ENCODE results near the gene KCNK10.

Gene KCNK10

DNA sequence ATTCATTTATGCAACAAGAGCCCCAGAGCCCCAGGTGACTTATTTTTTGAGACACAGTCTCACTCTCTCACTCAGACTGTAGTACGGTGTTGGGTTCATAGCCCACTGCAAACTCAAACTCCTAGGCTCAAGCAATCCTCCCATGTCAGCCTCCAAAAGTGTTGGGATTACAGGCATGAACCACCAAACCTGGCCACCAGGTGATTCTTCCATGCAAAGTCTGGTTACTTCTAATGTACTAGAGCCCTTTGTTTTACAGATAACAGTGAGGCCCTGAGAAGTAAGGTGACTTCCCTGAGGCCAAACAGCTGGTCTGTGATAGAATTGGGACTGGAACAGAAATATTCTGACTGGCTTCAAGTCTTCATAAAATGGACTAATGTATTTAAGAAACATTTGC lies 10.0 kb upstream of the KCNK10 start:
- TF ChIP-seq, protein P1, sequence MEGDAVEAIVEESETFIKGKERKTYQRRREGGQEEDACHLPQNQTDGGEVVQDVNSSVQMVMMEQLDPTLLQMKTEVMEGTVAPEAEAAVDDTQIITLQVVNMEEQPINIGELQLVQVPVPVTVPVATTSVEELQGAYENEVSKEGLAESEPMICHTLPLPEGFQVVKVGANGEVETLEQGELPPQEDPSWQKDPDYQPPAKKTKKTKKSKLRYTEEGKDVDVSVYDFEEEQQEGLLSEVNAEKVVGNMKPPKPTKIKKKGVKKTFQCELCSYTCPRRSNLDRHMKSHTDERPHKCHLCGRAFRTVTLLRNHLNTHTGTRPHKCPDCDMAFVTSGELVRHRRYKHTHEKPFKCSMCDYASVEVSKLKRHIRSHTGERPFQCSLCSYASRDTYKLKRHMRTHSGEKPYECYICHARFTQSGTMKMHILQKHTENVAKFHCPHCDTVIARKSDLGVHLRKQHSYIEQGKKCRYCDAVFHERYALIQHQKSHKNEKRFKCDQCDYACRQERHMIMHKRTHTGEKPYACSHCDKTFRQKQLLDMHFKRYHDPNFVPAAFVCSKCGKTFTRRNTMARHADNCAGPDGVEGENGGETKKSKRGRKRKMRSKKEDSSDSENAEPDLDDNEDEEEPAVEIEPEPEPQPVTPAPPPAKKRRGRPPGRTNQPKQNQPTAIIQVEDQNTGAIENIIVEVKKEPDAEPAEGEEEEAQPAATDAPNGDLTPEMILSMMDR (IDR thresholded peaks at IDR 0.05; ENCODE audit: control insufficient read depth, insufficient read depth, low read depth, low read length, missing control alignments): no peak
- DNase-seq (ENCODE audit: low read depth): no peak
- H3K4me3 ChIP-seq (ENCODE audit: control insufficient read depth, low read depth, low read length): no peak overlapping the region

DNA sequence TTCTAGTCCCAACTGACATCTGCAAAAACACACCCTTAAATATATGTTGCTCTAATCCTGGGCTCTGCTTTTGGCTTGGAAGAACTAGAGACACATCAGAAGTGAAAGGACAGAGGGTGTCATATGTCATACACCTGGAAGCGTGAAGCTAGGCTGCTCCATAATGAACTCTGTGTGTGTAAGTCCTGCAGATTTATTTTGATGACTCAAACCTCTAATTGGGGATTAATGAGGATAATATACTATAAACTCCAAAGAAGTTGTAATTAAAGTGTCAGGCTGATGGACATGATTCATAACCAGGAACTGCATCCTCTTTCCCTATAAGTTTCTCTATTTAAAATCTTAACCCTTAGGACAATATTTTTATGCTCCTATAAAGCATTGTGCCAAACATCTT lies 4.4 kb upstream of the KCNK10 start:
- TF ChIP-seq, protein P1 (IDR thresholded peaks at IDR 0.05; ENCODE audit: control insufficient read depth, insufficient read depth, low read depth, low read length, missing control alignments): no peak
- H3K4me3 ChIP-seq (ENCODE audit: control insufficient read depth, low read depth, low read length): no peak overlapping the region
- no peak for DNase-seq (ENCODE audit: low read depth)

DNA sequence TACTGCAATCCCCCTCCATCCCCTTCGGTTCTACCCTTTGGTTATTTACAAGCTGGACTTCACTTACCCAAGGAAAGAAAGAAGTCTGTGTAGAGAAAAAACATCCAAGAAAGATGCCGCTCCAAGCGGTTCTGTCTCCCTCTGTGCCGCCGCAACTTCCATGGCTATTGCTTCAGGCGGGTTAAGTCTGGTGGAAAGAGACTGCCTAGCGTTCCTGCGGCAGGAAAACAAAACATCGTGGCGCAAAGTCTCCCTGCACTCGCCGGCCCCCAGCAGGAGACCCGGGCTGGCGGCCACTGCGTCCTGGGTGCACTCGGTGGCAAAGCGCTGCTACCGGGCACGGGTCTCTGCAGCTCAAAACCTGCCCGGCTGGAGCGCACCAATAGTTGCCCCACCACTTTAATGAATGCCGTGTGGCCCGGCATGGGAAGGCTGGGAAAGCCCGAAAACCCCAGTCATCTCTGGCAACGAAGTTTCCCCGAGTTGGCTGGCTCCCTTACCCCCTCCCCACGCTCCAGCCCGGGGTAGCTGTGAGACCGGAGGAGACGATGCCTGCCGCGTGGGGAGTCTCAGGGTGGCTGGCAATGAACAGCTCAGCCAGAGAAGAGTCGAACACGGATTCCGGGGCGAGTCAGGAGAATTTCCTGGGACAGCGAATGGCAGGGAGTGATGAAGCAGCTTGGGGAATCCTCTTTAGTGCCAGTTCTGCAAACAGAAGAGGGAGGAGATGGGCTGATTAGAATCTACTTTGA lies 3.5 kb upstream of the KCNK10 start:
- DNase-seq (ENCODE audit: low read depth): no peak
- TF ChIP-seq, protein P1 (IDR thresholded peaks at IDR 0.05; ENCODE audit: control insufficient read depth, insufficient read depth, low read depth, low read length, missing control alignments): no peak
- H3K4me3 ChIP-seq (ENCODE audit: control insufficient read depth, low read depth, low read length): no peak overlapping the region; the same call in 1 of the 2 replicates

DNA sequence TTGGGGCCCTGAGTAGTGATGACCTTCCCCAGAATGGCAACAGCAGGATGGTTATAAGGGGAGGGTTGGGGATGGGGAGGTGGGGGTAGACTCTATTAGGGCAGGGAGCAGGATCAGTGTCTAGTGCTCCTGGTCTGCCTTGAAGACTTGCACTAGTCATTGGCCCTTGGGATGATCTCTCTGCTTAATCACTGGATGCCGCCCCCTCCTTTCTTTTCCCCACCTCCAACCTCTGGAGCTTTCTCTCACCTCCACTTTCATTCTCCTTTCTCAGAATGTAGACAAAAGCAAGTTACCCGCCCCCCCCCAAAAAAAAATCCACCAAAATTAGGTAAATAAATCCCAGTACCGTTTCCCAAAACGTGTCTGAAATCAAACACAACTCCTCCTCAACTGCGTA lies 2.8 kb upstream of the KCNK10 start:
- no peak for DNase-seq (ENCODE audit: low read depth)
- no peak overlapping the region for H3K4me3 ChIP-seq (ENCODE audit: control insufficient read depth, low read depth, low read length)
- TF ChIP-seq, protein P1 (IDR thresholded peaks at IDR 0.05; ENCODE audit: control insufficient read depth, insufficient read depth, low read depth, low read length, missing control alignments): no peak

DNA sequence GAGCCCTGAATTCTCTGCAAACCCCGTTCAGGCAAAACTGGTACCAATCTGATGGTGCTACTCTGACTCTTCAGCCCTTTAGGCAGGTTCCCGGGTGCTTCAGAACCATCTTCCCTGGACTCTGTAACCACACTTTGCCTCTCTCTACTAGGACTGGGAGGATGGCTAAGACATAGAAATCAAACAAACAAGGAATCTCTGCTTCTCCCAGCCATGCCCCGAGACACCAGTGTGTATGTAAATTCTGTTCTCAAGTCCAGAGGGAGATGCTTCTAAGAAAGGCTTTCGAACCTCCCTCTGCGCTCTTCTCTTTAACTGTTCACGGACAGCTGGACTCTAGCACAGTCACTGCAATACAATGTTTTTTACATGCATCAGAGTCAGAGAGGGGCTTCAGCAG lies 1.9 kb upstream of the KCNK10 start:
- no peak for DNase-seq (ENCODE audit: low read depth)
- TF ChIP-seq, protein P1 (IDR thresholded peaks at IDR 0.05; ENCODE audit: control insufficient read depth, insufficient read depth, low read depth, low read length, missing control alignments): no peak
- no peak overlapping the region for H3K4me3 ChIP-seq (ENCODE audit: control insufficient read depth, low read depth, low read length)

DNA sequence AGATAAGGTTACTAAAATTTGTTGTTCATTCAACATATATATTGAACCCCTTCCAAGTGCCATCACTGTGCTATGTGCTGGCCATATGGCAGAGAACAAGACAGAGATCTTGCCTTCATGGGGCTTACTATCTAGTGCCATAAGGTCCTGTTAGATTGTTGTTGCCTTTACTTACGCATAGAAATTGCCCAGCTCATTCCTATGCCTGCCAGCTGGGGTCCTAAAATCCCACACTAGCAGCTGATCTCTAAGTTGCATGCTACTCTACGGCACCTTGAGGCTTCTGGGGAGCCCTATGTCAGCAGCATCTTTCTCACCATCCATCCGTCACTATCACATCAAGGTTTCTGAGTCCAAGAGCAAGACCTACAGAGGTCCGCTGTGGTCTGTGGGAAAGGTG lies 1.4 kb upstream of the KCNK10 start:
- TF ChIP-seq, protein P1 (IDR thresholded peaks at IDR 0.05; ENCODE audit: control insufficient read depth, insufficient read depth, low read depth, low read length, missing control alignments): no peak
- DNase-seq (ENCODE audit: low read depth): no peak
- no peak overlapping the region for H3K4me3 ChIP-seq (ENCODE audit: control insufficient read depth, low read depth, low read length)

Data from AG09309 (cell line).